ENCODE results near the gene WASL.

- TF ChIP-seq POLR2A (IDR thresholded peaks at IDR 0.05; ENCODE audit: low read length) (no peak), GATA1 (IDR thresholded peaks at IDR 0.05; ENCODE audit: low read depth, low read length) (no peak)
These were observed 106.9 kb downstream of the WASL start for GRCh38 chr7:123641901-123642300.

Measured in erythroblast (primary cell).